Measurements from ENCODE around the gene NDE1. TPM values are rescaled to one million over a fixed set of nuclear protein-coding genes. Genes with fewer than 3 reads are reported as not detected.
"Not testable (repeated sequence)": the region's sequence is repeated elsewhere in the genome, so short reads cannot be mapped to it uniquely, and the experiment has no call there.

The NDE1 gene
- total RNA-seq, 4 donors from 2014 or later, result 15.1 to 323 (median 36.1) TPM

GRCh38 chr16:15689290-15689689 is 39.2 kb downstream of the NDE1 start:
- Histone ChIP-seq H3K4me1 (no peaks in the 10 kb centered on the region), H3K27me3 (no peaks in the 10 kb centered on the region), H3K36me3 (peaks cover 0 to 81% (median 0%) of the 10 kb centered on the region in 3 donors), H3K4me3 (no peak overlapping the region), H3K27ac (no peak overlapping the region), H3K9me3 (no peaks in the 10 kb centered on the region)
- TF ChIP-seq CTCF (IDR thresholded peaks at IDR 0.05) (no peak), POLR2A (IDR thresholded peaks at IDR 0.05) (no peak)
- no peak for DNase-seq

GRCh38 chr16:15690296-15690695 is 40.3 kb downstream of the NDE1 start:
- H3K4me1 ChIP-seq, result no peaks in the 10 kb centered on the region
- peaks cover 0 to 85% (median 0%) of the 10 kb centered on the region in 3 donors for H3K36me3 ChIP-seq
- TF ChIP-seq POLR2A (IDR thresholded peaks at IDR 0.05), result no peak
- H3K4me3 ChIP-seq, result no peak overlapping the region
- no peaks in the 10 kb centered on the region for H3K9me3 ChIP-seq
- no peaks in the 10 kb centered on the region for H3K27me3 ChIP-seq
- no peak overlapping the region for H3K27ac ChIP-seq
- no peak for DNase-seq

- H3K4me3 ChIP-seq, result no peak overlapping the region
- no peaks in the 10 kb centered on the region for H3K27me3 ChIP-seq
- no peak for DNase-seq
- TF ChIP-seq POLR2A (IDR thresholded peaks at IDR 0.05) (no peak), CTCF (IDR thresholded peaks at IDR 0.05) (no peak)
- H3K36me3 ChIP-seq, result peaks cover 0 to 87% (median 0%) of the 10 kb centered on the region in 3 donors
- H3K27ac ChIP-seq, result no peak overlapping the region
- no peaks in the 10 kb centered on the region for H3K4me1 ChIP-seq
- no peaks in the 10 kb centered on the region for H3K9me3 ChIP-seq
Measured at GRCh38 chr16:15691046-15691445, 41.0 kb downstream of the NDE1 start.

GRCh38 chr16:15692508-15692907 is 42.5 kb downstream of the NDE1 start:
- peaks cover 0 to 86% (median 0%) of the 10 kb centered on the region in 3 donors for H3K36me3 ChIP-seq
- DNase-seq, H3K4me3 ChIP-seq: not testable (repeated sequence)

GRCh38 chr16:15694499-15694898 is 44.5 kb downstream of the NDE1 start:
- Histone ChIP-seq H3K4me1 (no peaks in the 10 kb centered on the region), H3K4me3 (no peak overlapping the region), H3K36me3 (peaks cover 0 to 89% (median 0%) of the 10 kb centered on the region in 3 donors), H3K27ac (no peak overlapping the region), H3K9me3 (no peaks in the 10 kb centered on the region), H3K27me3 (no peaks in the 10 kb centered on the region)
- DNase-seq, result no peak
- TF ChIP-seq POLR2A (IDR thresholded peaks at IDR 0.05), result no peak
- TF ChIP-seq CTCF (IDR thresholded peaks at IDR 0.05), result no peak

More at GRCh38 chr16:15692508-15692907, 42.5 kb downstream of the NDE1 start:
- not testable (repeated sequence) for H3K27me3 ChIP-seq, H3K27ac ChIP-seq, H3K4me1 ChIP-seq, H3K9me3 ChIP-seq

- no peak overlapping the region for H3K4me3 ChIP-seq
- TF ChIP-seq POLR2A (IDR thresholded peaks at IDR 0.05), result no peak
- TF ChIP-seq CTCF (IDR thresholded peaks at IDR 0.05), result no peak
- H3K4me1 ChIP-seq, result no peaks in the 10 kb centered on the region
- H3K9me3 ChIP-seq, result no peaks in the 10 kb centered on the region
- no peak overlapping the region for H3K27ac ChIP-seq
- no peak for DNase-seq
- H3K36me3 ChIP-seq, result peaks cover 0 to 63% (median 0%) of the 10 kb centered on the region in 3 donors
- no peaks in the 10 kb centered on the region for H3K27me3 ChIP-seq
Measured at GRCh38 chr16:15699819-15700218, 49.8 kb downstream of the NDE1 start.

GRCh38 chr16:15701367-15701766 is 51.3 kb downstream of the NDE1 start:
- Histone ChIP-seq H3K27ac (no peak overlapping the region), H3K36me3 (peaks cover 0 to 50% (median 0%) of the 10 kb centered on the region in 3 donors), H3K4me1 (no peaks in the 10 kb centered on the region)

More at GRCh38 chr16:15701367-15701766, 51.3 kb downstream of the NDE1 start:
- TF ChIP-seq POLR2A (IDR thresholded peaks at IDR 0.05), result no peak
- TF ChIP-seq CTCF (IDR thresholded peaks at IDR 0.05), result no peak
- Histone ChIP-seq H3K9me3 (no peaks in the 10 kb centered on the region), H3K27me3 (no peaks in the 10 kb centered on the region), H3K4me3 (no peak overlapping the region)
- no peak for DNase-seq
